Colonic mucosa (tissue), 4 donors: ENCODE measurements around the gene TDRD12. TPM values are rescaled to one million over a fixed set of nuclear protein-coding genes. Genes with fewer than 3 reads are reported as not detected.
"Not testable (repeated sequence)": the region's sequence is repeated elsewhere in the genome, so short reads cannot be mapped to it uniquely, and the experiment has no call there.

Source experiments
- DNase-seq: peaks from one replicate; pipeline ENCODE4 v3.0.0-alpha.2; 2020
- H3K27ac ChIP-seq: fragments of 200-600 bp; one replicate; pipeline ENCODE4 v1.8.0; 2021
- H3K27me3 ChIP-seq: fragments of 200-600 bp; one replicate; pipeline ENCODE4 v1.8.0; 2021
- H3K36me3 ChIP-seq: fragments of 200-600 bp; one replicate; pipeline ENCODE4 v1.8.0; 2021
- H3K4me1 ChIP-seq: fragments of 200-600 bp; one replicate; pipeline ENCODE4 v1.8.0; 2021; ENCODE audit warnings: mild to moderate bottlenecking
- H3K4me3 ChIP-seq: fragments of 200-600 bp; one replicate; pipeline ENCODE4 v1.8.0; 2021
- H3K9ac ChIP-seq, 2 donors: one replicate each; pipeline ENCODE4 v1.7.0; 2013; ENCODE audit warnings: control low read depth in 2 of 2, low read depth in 2 of 2, low read length in 2 of 2
- H3K9me3 ChIP-seq: fragments of 200-600 bp; one replicate; pipeline ENCODE4 v1.8.0; 2021
- CTCF ChIP-seq: fragments of 200-600 bp; IDR thresholded peaks from one replicate; pipeline ENCODE4 v1.8.0; 2022; ENCODE audit warnings: antibody characterized with exemption, mild to moderate bottlenecking
- intact Hi-C: fragments of 100-400 bp; cut with DNase I; formaldehyde crosslinking; loops from one replicate; pipeline ENCODE4 v1.14.1; 2022
- total RNA-seq, 2 donors: library from RNA; stranded (reverse); fragmentation: NEBNext Ultra II Directional in 1 of 2; extraction: Animal tissue kit (Norgen Biotek cat#: 25700) in 1 of 2; gene quantifications; one replicate each; pipeline ENCODE4 v1.2.1, GENCODE V29; 2021
- donor health status: healthy.
- donor health status: DM: no; HTN: no; CAD: no.
- donor health status: DM: no; HTN: no; CAD: no.

Gene TDRD12
- total RNA-seq, 2 donors from 2014 or later, result 0.37 TPM; not detected in 1

- DNase-seq, result no peak
- Histone ChIP-seq H3K27me3 (no peaks in the 10 kb centered on the region), H3K4me3 (no peak overlapping the region), H3K4me1 (no peaks in the 10 kb centered on the region), H3K9ac (no peak overlapping the region), H3K27ac (no peak overlapping the region), H3K36me3 (no peaks in the 10 kb centered on the region), H3K9me3 (no peaks in the 10 kb centered on the region)
- TF ChIP-seq CTCF, result no peak
- intact Hi-C loops, result no loop called here
Measured at GRCh38 chr19:32743447-32743846, 23.9 kb downstream of the TDRD12 start.

GRCh38 chr19:32744555-32745325 lies 25.2 kb downstream of the TDRD12 start:
- intact Hi-C loops, result no loop called here

GRCh38 chr19:32745594-32746251 lies 26.2 kb downstream of the TDRD12 start:
- H3K4me1 ChIP-seq, H3K27ac ChIP-seq, H3K9me3 ChIP-seq, H3K9ac ChIP-seq, H3K27me3 ChIP-seq, H3K4me3 ChIP-seq, DNase-seq, H3K36me3 ChIP-seq, intact Hi-C loops: not testable (repeated sequence)

More at GRCh38 chr19:32744555-32745325, 25.2 kb downstream of the TDRD12 start:
- no peak for DNase-seq
- H3K4me1 ChIP-seq, result no peaks in the 10 kb centered on the region
- H3K27me3 ChIP-seq, result no peaks in the 10 kb centered on the region
- H3K4me3 ChIP-seq, result no peak overlapping the region
- no peaks in the 10 kb centered on the region for H3K36me3 ChIP-seq
- no peaks in the 10 kb centered on the region for H3K9me3 ChIP-seq
- TF ChIP-seq CTCF, result no peak
- no peak overlapping the region for H3K27ac ChIP-seq
- no peak overlapping the region for H3K9ac ChIP-seq

- H3K4me3 ChIP-seq, H3K27ac ChIP-seq, H3K27me3 ChIP-seq, H3K9me3 ChIP-seq, H3K9ac ChIP-seq, H3K4me1 ChIP-seq, intact Hi-C loops, DNase-seq, H3K36me3 ChIP-seq: not testable (repeated sequence)
Measured at GRCh38 chr19:32746631-32747196, 27.1 kb downstream of the TDRD12 start.

- no peak overlapping the region for H3K4me3 ChIP-seq
- TF ChIP-seq CTCF, result no peak
- no peaks in the 10 kb centered on the region for H3K27me3 ChIP-seq
- intact Hi-C loops, result no loop called here
- DNase-seq, result no peak
- no peak overlapping the region for H3K9ac ChIP-seq
- H3K27ac ChIP-seq, result no peak overlapping the region
- H3K9me3 ChIP-seq, result no peaks in the 10 kb centered on the region
- H3K36me3 ChIP-seq, result no peaks in the 10 kb centered on the region
- no peaks in the 10 kb centered on the region for H3K4me1 ChIP-seq
Measured at GRCh38 chr19:32748497-32748896, 28.9 kb downstream of the TDRD12 start.

GRCh38 chr19:32748948-32749347 lies 29.4 kb downstream of the TDRD12 start:
- H3K4me1 ChIP-seq, result no peaks in the 10 kb centered on the region
- TF ChIP-seq CTCF, result no peak
- H3K4me3 ChIP-seq, result no peak overlapping the region
- no peaks in the 10 kb centered on the region for H3K36me3 ChIP-seq
- H3K27ac ChIP-seq, result no peak overlapping the region
- intact Hi-C loops, result no loop called here
- no peaks in the 10 kb centered on the region for H3K27me3 ChIP-seq
- H3K9ac ChIP-seq, result no peak overlapping the region
- no peak for DNase-seq
- H3K9me3 ChIP-seq, result no peaks in the 10 kb centered on the region
